NCI-H1417 treated with DMSO at 0.1 percent for 48 hours (cell line): Measurements from ENCODE around the gene GJB1.

Experiments
- DNase-seq: peaks from one replicate; lab custom pipeline; 2025; lab: John Stamatoyannopoulos, UW

GJB1 gene

GRCh38 chrX:71215338-71215912, 7.6 kb upstream of the GJB1 start:
- no peak for DNase-seq

DNA sequence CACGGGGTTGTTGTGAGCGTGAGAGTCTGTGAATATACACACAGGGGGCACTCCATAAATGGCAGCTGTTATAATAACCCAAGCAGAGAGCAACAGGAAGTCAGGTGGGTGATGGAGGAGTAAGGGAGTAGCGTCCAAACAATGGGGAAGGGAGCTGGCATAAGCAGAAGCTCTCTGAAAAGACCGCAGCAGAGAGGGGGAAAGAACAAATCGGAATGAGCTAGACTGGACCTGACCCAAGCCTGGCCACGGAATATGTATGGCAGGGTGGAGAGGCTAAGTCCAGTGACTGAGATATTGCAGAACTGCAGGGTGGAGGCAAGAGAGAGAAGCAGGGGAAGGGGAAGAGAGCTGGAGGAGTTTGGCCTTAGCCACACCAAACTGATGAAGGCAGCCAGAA, 6.5 kb upstream of the GJB1 start:
- peak; percentile 4 for DNase-seq

DNA sequence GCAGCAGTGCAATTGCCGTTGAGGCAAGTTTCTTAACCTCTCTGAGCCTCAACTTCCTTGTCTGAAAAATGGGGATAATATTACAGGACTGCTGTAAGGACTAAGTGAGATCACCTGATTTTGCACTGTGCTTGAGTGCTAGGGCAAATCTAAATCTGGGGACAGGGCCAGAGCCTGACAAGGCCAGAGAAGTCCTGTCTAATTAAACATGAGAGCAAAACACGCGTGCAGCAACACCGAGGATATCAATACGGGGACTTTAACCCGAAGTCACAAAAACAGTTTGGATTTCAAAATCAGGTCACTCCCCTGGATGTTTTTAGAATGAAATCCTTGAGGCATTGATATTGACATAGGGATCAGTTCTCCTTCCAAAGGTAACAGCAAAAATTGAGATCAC, 5.7 kb upstream of the GJB1 start:
- DNase-seq: no peak

DNA sequence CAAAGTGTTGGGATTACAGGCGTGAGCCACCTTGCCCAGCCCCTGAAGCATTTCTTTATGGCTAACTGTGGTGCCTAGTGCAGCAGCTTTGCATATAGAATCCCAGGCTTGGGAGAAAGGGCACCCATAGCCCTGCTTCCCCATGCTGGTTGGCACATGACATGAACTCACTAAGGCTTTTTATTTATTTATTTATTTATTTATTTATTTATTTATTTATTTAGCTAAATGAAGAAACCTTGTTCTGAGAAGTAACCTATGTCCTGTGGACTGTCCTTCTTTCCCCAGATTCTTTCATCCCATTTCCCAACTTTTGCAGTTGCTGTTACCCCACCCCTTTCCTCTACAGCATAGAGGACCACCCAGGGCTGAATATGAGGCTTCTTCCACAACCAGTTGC, 1.9 kb upstream of the GJB1 start:
- no peak for DNase-seq

DNA sequence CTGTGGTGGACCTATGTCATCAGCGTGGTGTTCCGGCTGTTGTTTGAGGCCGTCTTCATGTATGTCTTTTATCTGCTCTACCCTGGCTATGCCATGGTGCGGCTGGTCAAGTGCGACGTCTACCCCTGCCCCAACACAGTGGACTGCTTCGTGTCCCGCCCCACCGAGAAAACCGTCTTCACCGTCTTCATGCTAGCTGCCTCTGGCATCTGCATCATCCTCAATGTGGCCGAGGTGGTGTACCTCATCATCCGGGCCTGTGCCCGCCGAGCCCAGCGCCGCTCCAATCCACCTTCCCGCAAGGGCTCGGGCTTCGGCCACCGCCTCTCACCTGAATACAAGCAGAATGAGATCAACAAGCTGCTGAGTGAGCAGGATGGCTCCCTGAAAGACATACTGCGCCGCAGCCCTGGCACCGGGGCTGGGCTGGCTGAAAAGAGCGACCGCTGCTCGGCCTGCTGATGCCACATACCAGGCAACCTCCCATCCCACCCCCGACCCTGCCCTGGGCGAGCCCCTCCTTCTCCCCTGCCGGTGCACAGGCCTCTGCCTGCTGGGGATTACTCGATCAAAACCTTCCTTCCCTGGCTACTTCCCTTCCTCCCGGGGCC, 1.2 kb downstream of the GJB1 start:
- no peak for DNase-seq

DNA sequence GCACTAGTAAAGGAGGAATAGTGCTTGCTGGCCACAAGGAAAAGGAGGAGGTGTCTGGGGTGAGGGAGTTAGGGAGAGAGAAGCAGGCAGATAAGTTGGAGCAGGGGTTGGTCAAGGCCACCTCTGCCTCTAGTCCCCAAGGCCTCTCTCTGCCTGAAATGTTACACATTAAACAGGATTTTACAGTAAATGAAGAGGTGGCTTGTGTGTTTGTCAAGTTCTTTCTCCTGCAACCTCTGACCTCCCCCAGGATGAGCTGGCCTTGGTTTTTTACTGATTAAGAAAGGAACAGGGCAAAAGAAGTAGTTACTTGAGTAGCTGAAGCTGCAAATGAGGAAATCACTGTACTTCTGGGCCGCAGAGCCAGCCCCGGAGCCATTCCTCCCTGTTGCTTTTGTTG, 2.0 kb downstream of the GJB1 start:
- no peak for DNase-seq

DNA sequence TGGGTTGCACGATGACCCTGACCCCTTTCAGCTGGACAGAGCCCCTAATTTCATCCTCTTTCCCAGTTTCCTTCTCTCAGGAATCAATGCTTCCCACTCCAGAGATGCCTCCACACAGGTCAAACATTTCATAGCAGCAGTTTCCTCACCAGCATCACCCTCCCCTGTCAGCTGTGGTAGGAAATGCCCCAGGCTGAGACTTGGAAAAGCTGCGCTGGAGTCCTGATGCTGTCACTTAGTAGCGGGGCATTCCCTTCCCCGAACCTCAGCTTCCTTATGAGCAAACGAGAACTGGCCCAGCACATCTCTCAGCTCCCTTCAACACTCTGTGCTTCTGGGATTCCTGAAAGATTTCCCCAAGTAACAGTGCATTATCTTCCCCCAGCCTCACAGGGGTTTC, 2.7 kb downstream of the GJB1 start:
- DNase-seq: no peak

DNA sequence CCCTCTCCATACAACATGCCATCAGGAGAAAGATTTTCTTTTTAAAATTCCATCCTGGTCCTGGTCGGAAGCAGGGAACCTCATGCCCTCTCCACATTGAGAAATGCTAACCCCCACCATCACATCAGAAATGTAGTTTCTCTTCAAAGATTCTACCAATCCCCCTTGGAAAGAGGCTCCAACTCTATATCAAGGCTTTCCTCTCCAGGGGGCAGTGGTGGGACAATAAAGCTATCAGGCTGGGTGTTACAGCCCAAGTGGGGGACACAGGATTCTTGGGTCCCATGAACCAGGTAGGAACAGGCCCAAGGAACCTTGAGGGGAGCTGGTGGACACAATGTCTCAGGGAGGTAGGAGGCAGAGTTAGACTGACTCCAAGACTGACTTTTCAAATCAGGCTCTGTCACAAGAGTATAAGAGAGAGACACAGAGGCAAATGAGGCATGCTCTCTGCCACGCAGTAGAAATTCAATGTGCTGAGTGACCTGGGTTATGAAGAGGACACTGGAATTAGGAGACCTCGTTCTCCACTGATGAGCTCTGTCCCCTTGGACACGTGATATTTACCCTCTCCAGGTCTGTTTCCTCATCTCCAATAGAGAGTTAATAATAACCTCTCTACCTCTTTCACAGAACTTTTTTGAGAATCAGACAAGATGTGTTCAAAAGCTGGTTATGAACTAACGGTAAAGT, 4.5 kb downstream of the GJB1 start:
- DNase-seq: no peak

DNA sequence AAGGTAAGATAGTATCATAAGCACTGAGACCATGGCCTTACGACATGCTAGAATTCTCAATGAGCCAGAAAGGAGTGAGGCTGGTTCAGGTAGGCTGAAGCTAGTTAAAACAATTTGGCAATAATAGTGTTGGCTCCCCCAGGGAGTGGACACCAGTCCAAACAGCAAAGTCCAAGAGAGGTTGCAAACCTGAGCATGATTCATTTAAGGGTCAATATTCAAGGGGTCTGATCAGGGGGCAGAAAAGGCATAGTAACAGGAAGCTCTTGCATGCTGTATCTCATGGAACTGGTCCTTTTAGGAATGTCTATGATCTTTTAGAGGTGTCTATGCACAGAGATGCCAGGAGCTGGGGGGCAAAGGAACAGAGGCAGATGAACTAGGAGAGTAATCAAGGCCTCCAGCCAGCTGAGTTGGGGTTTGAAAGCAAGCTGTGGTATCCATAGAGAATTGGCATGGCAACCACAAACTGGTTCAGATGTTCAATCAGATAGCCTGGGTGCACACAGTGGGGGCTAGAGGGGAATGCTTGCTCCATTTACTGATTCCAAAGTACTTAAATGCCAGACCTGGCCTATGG, 5.1 kb downstream of the GJB1 start:
- no peak for DNase-seq

DNA sequence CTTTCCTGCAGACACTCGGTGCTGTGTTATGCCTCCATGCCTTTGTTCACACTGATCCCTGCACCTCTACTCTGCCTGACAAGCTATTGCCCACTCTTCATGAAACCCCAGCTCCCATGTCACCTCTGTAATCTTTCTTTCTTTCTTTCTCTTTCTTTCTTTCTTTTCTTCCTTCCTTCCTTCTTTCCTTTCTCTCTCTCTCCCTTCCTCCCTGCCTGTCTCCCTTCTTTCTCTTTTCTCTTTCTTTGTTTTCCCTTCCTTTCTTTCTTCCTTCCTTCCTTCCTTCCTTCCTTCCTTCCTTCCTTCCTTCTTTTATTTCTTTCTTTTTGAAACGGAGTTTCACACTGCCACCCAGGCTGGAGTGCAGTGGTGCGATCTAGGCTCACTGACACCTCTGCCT, 12.5 kb downstream of the GJB1 start:
- DNase-seq: no peak

GRCh38 chrX:71236836-71237235, 13.8 kb downstream of the GJB1 start:
- no peak for DNase-seq

- no peak for DNase-seq
Measured at GRCh38 chrX:71239781-71240180, 16.8 kb downstream of the GJB1 start.

DNA sequence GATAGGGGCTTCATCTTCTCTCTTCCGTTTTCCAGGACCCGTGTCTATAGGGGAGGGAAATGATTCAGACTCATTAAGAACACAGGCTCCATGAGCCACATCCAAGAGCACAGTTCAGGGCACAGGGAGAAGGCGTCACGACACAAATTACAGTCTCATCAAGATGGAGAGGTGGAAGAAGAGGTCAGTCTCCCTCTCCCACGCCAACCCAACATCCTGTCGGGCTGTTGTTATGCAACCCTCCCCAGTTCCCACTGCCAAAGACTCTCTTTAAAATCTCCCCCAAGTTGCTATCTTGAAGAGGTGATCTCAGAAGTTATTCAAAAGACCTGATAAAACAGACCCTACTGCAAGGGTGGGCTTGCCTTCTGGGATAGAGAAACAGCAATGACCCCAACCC, 18.3 kb downstream of the GJB1 start:
- DNase-seq: no peak

DNA sequence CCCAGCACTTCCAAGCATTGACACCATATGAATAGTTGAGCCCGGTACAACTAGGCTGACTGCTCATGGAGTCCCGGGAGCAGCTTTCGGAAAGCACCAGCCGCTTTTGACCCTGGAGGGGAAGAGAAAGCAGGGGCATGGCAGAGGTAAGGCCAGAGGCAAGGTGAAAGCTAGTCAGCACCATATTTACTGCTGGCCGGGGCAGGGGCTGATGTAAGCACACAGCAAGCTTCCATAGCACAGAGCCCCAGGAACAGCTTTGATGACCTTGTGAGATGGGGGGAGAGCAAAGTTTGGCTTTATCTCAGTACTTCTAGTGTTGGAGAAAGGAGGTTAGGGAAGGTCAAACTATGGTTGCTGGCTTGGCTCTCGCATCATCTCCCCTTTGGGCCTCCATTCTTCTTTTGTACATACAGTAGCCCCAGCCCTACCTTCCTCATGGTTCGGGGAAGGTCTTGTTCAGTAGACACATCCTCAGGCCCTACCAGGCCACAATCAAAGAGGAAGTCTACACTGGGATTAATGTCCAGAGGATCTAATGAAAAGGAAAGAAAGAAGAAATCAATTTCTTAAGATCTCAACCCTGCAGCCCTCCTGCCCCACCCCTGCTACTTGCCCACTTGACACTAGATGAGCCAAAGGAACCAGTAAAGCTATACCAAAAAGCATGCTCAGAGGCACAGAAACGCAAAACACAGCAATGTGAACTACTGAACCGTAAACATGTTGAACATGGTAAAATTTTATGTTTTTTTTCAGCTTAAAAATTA, 21.5 kb downstream of the GJB1 start:
- DNase-seq: no peak

DNA sequence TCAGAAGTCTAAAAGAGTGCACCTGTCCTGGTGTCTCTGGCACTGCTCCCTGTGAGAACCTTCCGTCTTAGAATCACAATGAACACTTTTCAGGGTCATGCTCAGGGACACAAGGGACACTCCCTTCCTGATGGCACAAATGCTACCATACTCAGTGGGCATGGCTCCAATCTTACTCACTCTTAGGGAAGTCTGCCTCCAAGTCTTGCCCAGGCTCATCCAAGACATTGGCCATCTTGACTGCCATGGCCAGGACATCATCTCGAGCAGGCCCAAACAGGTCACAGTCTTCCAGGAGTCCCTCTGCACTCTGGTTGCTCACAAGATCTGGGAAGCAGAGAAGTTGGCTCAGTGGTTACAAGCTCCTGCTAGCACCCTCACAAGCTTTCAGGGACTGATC, 22.1 kb downstream of the GJB1 start:
- no peak for DNase-seq

GRCh38 chrX:71250841-71251240, 27.8 kb downstream of the GJB1 start:
- DNase-seq: no peak

GRCh38 chrX:71251466-71251973, 28.5 kb downstream of the GJB1 start:
- DNase-seq: no peak

DNA sequence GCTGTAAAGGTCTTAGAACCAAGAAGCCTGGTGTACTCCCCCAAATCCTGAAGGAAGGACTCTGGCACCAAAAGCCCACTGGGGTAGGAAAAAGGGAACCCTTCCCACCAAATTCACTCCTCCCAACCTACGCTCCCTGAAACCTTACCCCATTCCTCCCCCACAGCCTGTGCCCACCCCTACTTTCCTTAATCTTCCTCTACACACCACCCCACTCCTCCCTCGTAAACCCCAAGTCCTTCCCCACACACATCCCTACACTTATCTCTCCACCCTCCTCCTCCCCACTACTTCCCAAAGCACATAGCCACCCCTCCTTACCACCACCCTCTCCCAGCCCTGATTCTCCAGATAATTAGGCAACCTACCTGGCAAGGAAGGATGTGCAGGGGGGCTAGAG, 29.2 kb downstream of the GJB1 start:
- no peak for DNase-seq

DNA sequence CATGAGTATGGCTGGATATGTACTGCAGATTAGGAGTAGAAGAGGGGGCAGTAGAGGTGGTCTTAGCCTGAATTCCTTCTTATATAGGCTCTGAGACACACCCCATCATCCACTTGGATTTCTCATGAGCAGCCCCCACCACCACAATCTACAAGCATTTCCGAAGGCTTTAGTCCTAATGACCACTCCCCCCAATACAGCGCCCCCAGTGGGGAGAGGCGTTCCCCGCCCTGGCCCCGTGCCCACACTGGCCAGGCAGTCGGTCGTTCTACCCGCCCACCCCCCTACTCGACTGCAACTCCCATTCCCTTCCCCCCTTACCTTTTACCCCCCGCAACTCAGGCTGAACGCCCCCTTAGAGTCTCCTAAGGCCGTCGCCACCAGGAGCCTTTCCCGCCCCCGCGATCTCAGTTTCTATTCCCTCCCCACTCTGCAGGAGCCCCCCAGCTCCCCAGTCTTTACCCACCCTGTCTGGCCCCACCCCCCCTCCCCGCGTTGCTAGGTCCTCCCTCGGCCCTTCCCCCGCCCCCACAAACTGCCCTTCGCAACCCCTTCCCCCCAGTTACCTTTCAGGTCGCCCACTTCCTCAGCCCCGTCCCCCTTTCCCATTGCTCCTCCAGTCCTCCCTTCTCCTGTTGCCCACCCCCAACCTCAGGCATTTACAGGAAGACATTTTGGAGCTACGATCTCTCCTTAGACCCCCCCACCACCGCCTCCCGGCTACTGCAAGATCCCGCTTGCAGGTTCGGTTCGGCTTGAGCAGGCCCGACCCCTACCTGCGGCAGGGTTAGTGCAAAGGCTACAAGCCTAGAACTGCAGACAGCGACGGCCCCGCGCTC, 30.4 kb downstream of the GJB1 start:
- no peak for DNase-seq

GRCh38 chrX:71254092-71254963, 31.3 kb downstream of the GJB1 start, which contains the start of gene ZMYM3:
TSS of gene ZMYM3 (minus strand) at chrX:71254140. CDS start at chrX:71253255, 885 bp downstream.
- peak; percentile 57 for DNase-seq
